ENCODE data around the gene RPS16. TPM values are rescaled to one million over a fixed set of nuclear protein-coding genes. Genes with fewer than 3 reads are reported as not detected.

RPS16 gene
- total and polyA plus RNA-seq, 9 of the 15 experiments (the other 6 are each of a cell fraction or from before 2014, with no cell fraction given): 82.6 to 3,671 (median 2,204) TPM

GRCh38 chr19:39390751-39391437, 44.9 kb downstream of the RPS16 start, which contains the start of the genes MED29 and PAF1 (continued):
- TF ChIP-seq TAF15 (IDR thresholded peaks at IDR 0.05; ENCODE audit: low read depth, low read length) (no peak), U2AF2 (optimal IDR thresholded peaks at IDR 0.05; ENCODE audit: low read depth, low read length) (no peak), CREM (IDR thresholded peaks at IDR 0.05; ENCODE audit: low read depth) (peak; percentile 96), SAFB2 (IDR thresholded peaks at IDR 0.05; ENCODE audit: borderline replicate concordance, low read depth, low read length, severe bottlenecking) (no peak), MYBL2 (IDR thresholded peaks at IDR 0.05; ENCODE audit: low read depth) (no peak), MYBL2 (CRISPR knock-in tag; IDR thresholded peaks at IDR 0.05; ENCODE audit: borderline replicate concordance) (no peak), BDP1 (IDR thresholded peaks at IDR 0.05; ENCODE audit: insufficient read depth, insufficient read length) (no peak), NELFE (IDR thresholded peaks at IDR 0.05; ENCODE audit: insufficient read depth, insufficient read length) (no peak), ZBTB2 (IDR thresholded peaks at IDR 0.05) (no peak), PYGO2 (tag; IDR thresholded peaks at IDR 0.05) (no peak), DDX20 (tag; IDR thresholded peaks at IDR 0.05; ENCODE audit: low read depth) (no peak), ZNF253 (CRISPR knock-in tag; conservative IDR thresholded peaks at IDR 0.05) (no peak), POLR3A (IDR thresholded peaks at IDR 0.05; ENCODE audit: borderline replicate concordance, extremely low read depth, insufficient read depth, insufficient read length) (no peak), HDAC8 (tag; IDR thresholded peaks at IDR 0.05) (no peak), RBFOX2 (IDR thresholded peaks at IDR 0.05; ENCODE audit: low read depth, low read length) (peak; percentile 96), ZBTB7A (IDR thresholded peaks at IDR 0.05; ENCODE audit: borderline replicate concordance, control insufficient read depth, low read depth, low read length) (peak; percentile 94; the same call in 1 of the 2 replicates), ZNF780A (CRISPR knock-in tag; IDR thresholded peaks at IDR 0.05) (no peak), ZBTB9 (CRISPR knock-in tag; IDR thresholded peaks at IDR 0.05) (peak; percentile 61; the same call in 1 of the 2 replicates), GATAD2B (IDR thresholded peaks at IDR 0.05; ENCODE audit: borderline replicate concordance) (no peak), ZNF384 (IDR thresholded peaks at IDR 0.05; ENCODE audit: low read depth, low read length) (no peak), ZNF695 (CRISPR knock-in tag; IDR thresholded peaks at IDR 0.05) (no peak)
- TF ChIP-seq, protein P1, sequence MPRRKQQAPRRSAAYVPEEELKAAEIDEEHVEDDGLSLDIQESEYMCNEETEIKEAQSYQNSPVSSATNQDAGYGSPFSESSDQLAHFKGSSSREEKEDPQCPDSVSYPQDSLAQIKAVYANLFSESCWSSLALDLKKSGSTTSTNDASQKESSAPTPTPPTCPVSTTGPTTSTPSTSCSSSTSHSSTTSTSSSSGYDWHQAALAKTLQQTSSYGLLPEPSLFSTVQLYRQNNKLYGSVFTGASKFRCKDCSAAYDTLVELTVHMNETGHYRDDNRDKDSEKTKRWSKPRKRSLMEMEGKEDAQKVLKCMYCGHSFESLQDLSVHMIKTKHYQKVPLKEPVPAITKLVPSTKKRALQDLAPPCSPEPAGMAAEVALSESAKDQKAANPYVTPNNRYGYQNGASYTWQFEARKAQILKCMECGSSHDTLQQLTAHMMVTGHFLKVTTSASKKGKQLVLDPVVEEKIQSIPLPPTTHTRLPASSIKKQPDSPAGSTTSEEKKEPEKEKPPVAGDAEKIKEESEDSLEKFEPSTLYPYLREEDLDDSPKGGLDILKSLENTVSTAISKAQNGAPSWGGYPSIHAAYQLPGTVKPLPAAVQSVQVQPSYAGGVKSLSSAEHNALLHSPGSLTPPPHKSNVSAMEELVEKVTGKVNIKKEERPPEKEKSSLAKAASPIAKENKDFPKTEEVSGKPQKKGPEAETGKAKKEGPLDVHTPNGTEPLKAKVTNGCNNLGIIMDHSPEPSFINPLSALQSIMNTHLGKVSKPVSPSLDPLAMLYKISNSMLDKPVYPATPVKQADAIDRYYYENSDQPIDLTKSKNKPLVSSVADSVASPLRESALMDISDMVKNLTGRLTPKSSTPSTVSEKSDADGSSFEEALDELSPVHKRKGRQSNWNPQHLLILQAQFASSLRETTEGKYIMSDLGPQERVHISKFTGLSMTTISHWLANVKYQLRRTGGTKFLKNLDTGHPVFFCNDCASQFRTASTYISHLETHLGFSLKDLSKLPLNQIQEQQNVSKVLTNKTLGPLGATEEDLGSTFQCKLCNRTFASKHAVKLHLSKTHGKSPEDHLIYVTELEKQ (CRISPR knock-in tag; IDR thresholded peaks at IDR 0.05): no peak

Data from K562 (cell line).